GM08714 (cell line): Measurements from ENCODE around the gene SLF2.

ENCODE experiments used
- H3K4me3 ChIP-seq: fragments of 200-500 bp; sonication (Bioruptor generic); 2 replicates; pipeline ENCODE4 v1.5.1; 2014; ENCODE audit warnings: mild to moderate bottlenecking, low read length, inconsistent platforms
- ZNF274 ChIP-seq: IDR thresholded peaks from 2 replicates; pipeline ENCODE4 v1.6.1; 2012; ENCODE audit warnings: mild to moderate bottlenecking, low read depth, low read length

Gene SLF2

GRCh38 chr10:100904917-100905316 is 7.8 kb upstream of the SLF2 start:
- H3K4me3 ChIP-seq, result no peak overlapping the region
- TF ChIP-seq ZNF274, result no peak

DNA sequence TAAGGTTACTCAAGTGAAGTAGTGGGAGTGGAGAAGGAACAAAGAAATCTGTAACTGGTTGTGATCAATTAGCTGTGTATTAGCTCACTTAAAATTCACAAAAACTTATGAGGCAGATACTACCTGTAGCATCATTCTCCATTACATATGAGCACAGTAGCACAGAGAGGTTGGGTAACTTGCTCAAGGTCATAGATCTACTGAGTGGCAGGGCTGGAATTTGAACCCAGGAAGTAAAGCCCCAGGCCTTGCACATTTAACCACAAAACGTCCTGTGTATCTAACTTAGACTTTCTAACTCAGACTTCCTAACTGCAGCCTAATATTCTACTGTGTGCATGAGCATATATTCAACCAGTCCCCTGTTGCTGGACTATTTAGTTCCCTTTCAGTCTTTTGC is 5.6 kb upstream of the SLF2 start:
- no peak for TF ChIP-seq ZNF274
- H3K4me3 ChIP-seq, result no peak overlapping the region

DNA sequence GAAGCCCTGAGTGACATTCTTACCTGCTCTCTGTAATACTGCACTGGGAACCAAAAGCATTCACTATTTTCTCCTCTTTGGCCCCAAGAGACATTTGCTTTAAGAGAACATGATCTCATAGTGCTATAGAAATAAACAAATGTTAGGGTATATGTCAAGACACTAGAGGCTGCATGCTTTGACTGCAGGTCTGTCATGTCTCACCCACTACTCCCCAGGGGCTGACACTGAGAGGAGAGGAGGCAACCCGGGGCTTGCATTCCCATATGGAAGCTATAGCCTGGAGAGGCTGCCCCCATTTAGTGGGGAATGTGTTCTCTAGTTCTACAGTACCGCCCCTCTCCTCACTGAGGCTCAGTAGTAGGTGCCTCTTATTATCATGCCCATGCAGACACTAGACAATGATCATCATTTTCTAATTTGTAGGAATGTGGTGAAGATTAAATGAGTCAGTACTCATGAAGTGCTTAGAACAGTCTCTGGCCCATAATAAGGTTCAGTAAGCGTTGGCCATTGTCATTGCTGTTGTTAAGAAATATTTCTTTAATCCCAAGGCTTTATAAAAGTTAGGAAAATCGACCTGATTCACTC is 4.9 kb upstream of the SLF2 start:
- no peak overlapping the region for H3K4me3 ChIP-seq
- no peak for TF ChIP-seq ZNF274

DNA sequence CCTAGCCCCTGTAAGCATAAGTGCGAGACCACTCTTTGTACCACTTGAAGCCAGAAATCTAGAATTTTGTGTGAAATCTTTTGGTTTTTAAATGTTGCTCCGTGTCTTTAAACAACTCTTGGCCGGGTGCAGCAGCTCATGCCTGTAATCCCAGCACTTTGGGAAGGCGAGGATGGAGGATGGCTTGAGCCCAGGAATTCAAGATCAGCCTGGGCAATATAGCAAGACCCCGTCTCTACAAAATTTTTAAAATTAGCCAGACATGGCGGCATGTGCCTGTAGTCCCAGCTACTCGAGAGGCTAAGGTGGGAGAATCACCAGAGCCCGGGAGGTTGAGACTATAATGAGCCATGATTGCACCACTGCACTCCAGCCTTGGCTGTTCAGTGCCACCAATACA is 4.4 kb upstream of the SLF2 start:
- TF ChIP-seq ZNF274, result no peak
- H3K4me3 ChIP-seq, result no peak overlapping the region

DNA sequence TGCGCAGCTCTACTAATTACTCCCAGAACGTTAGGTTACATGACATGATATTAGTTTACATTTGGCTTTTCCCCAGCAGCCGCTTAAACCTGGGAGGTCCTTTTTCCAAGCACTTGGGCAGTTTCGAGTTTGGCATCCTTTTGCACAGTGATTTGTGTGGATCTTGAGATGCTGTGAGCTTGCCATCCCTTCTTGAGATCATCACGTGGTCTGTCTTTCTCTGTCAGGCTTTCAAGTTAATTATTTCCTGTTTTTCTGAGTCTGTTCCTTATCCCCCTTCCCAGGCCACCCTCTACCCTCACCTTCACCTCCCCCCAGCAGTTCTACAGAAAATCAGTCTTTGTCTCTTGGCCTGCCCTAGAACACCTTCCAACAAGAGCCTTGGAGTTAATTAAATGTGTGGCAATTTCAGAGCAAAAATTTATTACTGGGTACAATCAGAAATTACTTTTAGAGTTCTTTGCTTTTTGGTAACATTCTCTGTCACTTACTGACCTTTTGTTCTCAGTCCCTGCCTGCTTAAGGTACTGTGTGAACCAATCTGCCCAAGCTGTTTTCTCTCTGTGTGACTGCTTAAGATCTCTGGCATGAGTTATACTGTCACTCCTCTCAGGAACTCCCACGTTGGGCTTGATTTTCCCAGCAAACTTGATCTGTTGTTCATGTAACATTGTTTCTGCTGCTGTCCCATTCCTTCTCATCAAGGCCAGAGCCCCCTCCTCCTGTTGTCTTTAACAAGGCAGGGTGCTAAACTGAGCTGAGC is 3.1 kb upstream of the SLF2 start:
- no peak for TF ChIP-seq ZNF274
- no peak overlapping the region for H3K4me3 ChIP-seq

GRCh38 chr10:100911472-100911871 is 1.3 kb upstream of the SLF2 start:
- no peak overlapping the region for H3K4me3 ChIP-seq
- TF ChIP-seq ZNF274, result no peak

GRCh38 chr10:100912013-100912604 is 654 bp upstream of the SLF2 start:
- no peak for TF ChIP-seq ZNF274
- peak overlapping the region; percentile 59 for H3K4me3 ChIP-seq

DNA sequence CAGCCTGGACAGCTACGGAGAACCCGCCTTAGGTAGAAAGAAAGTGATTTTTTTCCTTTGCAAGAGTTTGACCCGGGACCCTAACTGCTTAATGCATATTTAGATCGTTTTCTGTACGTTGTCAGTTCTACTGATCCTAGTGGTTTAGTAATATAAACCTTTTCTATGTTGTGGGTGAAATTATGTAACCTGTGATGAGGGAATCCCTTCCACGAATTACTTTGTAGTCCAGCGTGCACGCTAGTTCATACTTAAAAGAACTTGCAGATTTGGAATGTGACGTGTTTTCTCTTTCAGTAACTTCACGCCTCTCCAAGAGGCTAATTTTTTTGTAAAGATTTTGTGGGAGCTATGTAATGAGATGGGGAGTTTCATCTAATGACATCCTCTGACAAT is 705 bp downstream of the SLF2 start:
- H3K4me3 ChIP-seq, result peak overlapping the region; percentile 87
- TF ChIP-seq ZNF274, result no peak

DNA sequence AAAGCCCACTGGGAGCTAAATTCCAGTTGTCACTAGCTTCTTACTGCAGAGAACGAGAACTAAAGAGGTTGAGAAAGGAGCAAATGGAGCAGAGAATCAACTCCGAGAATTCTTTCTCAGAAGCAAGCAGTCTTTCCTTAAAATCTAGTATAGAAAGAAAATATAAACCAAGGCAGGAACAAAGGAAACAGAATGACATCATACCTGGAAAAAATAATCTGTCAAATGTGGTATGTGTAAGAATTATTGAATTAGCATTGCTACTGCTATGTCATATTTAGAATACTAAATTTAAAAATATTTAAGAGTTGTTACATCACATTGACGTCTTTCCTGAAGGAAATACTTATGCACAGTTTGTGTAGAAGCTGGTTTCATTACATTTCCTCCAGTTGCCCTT is 4.3 kb downstream of the SLF2 start:
- TF ChIP-seq ZNF274, result no peak

DNA sequence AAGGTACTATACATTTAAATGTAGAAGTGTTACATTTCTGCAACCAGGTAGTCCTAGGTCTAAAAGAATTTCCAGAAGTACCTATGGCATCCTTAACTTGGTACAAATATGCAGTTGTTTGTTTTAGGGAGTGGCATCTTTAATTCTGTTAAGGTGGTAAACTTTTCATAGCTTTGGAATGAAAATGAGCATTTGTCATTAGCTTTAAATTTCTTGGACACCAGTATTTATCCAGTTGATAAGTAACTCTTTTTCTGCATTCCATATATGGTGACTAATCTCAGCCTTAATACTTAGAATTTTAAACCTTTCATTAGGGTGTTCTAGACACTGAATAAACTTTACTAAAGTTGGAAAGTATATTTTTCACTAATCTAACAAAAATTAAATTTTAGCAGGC is 10.8 kb downstream of the SLF2 start:
- no peak overlapping the region for H3K4me3 ChIP-seq
- no peak for TF ChIP-seq ZNF274

More for the DNA sequence above, 4.3 kb downstream of the SLF2 start:
- H3K4me3 ChIP-seq, result no peak overlapping the region

DNA sequence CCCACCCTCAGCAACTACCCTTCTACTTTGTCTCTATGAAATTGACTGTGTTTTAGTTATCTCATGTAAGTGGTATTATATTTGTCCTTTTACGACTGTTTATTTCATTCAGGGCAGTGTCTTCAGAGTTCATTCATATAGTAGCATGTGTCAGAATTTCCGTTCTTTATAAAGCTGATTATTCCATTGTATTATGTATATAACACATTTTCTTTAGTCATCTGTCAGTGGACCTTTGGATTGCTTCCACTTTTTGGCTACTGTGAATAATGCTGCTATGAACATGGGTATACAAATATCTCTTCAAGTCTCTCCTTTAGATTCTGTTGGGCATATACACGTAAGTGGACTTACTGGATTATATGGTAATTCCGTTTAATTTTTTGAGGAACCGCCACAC is 14.5 kb downstream of the SLF2 start:
- TF ChIP-seq ZNF274, result no peak
- H3K4me3 ChIP-seq, result no peak overlapping the region

GRCh38 chr10:100928039-100928438 is 15.3 kb downstream of the SLF2 start:
- TF ChIP-seq ZNF274, result no peak
- H3K4me3 ChIP-seq, result no peak overlapping the region

- no peak overlapping the region for H3K4me3 ChIP-seq
- TF ChIP-seq ZNF274, result no peak
Observed at GRCh38 chr10:100930368-100930767, 17.6 kb downstream of the SLF2 start.

GRCh38 chr10:100934084-100934659 is 21.4 kb downstream of the SLF2 start:
- H3K4me3 ChIP-seq, result no peak overlapping the region
- no peak for TF ChIP-seq ZNF274

DNA sequence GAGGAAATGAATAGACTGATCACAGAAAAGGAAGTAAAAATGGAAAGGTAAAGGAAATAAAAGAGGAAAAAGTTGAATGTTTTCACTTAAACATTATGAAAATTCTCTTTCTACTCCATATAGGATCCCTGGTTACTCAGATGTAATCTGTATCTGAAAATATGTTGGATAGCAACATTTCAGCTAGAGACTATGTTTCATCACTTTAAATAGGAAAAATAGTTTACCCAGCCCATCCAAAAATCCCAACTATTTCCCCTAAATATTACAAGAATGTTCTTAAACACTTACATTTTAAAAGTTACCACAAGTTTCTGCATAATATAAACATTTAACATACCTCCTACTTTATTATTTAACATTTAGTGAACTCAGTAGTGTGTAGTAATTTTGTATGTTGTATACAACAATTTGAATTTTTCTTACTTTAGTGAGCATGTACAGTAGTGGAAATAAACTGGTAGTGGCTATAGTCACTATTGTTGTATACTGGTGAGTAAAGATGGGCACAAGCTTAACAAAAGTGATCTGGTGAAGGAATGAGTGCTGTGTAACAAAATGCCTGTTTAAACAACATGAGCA is 27.1 kb downstream of the SLF2 start:
- H3K4me3 ChIP-seq, result no peak overlapping the region
- no peak for TF ChIP-seq ZNF274

DNA sequence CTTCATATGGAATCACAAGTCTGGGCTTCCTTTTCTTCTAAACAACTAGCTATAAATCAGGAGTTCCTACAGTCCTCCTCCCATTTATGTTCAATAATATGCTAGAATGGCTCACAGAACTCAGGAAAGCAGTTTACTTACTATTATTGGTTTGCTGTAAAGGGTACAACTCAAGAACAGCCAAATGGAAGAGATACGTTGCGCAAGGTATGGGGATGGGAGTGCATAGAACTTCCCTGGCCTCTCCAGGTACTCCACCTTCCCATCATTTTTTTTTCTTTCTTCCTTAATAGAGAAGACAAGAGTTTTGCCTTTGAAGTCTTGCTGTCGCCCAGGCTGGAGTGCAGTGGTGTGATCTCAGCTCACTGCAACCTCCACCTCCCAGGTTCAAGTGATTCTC is 29.5 kb downstream of the SLF2 start:
- TF ChIP-seq ZNF274, result no peak
- no peak overlapping the region for H3K4me3 ChIP-seq
